ENCODE data around the gene ANKZF1. TPM values are rescaled to one million over a fixed set of nuclear protein-coding genes. Genes with fewer than 3 reads are reported as not detected.
A peak's percentile ranks its signal among the peaks of the same experiment; 100 is the strongest.
"Not testable (repeated sequence)": the region's sequence is repeated elsewhere in the genome, so short reads cannot be mapped to it uniquely, and the experiment has no call there.

ANKZF1 gene
- total RNA-seq, 1 experiment from 2014 or later, result 26.3 TPM

DNA sequence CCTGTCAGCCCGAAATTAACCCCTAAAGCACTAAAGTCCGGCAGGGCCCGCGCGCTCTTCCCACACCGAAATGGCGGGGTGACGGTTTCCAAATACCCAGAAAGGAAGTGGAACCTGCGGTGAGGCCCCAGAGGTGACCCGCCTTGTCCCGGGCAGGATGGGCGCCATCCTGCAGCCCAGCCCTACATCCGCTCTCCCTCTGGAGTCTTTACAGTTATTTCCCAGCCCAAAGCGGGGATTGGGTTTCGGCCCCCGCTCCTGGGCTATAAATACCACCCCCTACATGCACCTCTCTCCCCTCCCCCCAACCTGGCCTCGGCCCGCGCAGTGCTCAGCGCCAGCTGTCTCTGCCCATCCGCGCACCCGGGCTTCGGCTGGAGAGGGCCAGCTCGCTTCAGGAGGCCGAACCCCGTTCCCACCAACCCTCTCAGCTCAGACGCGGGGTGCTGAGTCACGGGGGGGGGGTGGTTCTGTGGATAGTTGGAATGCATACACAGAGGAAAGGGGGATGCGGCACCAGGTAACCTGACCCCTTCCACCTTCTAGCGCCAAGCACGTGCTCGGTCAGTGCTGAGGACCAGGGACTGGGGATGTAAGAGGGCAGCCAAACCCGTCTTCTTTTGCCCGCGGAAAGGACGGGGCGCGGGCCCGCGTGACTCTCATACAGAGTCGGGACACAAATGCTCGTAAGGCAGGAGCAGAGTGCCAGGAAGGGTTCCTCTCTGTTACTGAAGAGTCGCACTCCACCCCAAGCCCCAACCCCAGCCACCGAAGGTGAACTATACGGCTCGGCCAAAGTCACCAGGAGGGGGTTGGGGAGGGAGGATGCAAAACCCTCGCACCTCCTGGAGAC is 23.5 kb downstream of the ANKZF1 start, which contains the start of gene TUBA4B:
Gene TUBA4B, plus strand, starts transcription at position 344 of the 853 bp plus-strand sequence. Its CDS starts 165 bp downstream, at position 509.
- DNase-seq (ENCODE audit: low read depth), result peak; percentile 90

DNA sequence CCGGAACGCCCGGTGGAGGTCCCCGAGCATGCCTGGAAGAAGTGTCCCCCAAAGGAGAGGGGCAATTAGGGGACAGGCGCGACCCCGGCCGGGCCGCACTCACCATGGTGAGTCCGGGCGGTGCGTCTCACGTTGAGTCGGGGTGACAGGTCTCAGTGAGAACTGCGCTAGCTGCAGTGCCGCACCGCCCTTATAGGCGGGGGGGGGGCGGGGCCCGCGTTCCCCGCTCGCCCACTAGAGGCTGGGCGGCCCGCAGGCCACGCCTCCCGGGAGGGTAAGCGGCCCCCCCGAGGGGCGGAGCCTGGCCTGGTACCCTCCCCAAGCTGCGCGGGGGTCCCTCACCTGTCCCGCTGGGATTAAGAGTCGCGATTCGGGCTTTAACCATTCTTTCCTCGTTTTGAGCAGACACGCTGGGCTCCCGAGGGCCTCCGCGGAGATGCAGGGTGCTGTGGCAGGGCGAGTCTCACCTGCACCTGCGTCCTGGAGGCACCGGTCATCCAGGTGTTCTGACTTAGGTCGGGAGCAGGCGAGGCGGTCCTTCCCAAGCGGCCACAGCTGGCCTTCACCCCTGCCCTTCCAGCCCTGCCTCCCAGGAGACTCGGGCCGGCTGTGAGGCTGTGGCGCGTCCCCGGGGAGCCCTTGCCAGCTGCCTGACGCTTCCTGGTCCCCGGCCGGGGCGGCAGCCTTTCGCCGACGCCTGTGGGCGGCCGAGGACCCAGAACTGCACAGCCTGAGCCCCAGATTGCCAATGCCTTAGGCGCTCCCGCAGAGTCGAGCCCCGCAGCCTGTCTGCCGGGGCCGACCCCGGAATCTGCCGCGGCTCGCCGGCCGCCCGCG is 24.4 kb downstream of the ANKZF1 start, which contains the start of gene TUBA4A:
Gene TUBA4A, minus strand, starts transcription at position 166 of the 837 bp plus-strand sequence. Its CDS starts 60 bp downstream, at position 106.
- DNase-seq (ENCODE audit: low read depth), result peak; percentile 71

DNA sequence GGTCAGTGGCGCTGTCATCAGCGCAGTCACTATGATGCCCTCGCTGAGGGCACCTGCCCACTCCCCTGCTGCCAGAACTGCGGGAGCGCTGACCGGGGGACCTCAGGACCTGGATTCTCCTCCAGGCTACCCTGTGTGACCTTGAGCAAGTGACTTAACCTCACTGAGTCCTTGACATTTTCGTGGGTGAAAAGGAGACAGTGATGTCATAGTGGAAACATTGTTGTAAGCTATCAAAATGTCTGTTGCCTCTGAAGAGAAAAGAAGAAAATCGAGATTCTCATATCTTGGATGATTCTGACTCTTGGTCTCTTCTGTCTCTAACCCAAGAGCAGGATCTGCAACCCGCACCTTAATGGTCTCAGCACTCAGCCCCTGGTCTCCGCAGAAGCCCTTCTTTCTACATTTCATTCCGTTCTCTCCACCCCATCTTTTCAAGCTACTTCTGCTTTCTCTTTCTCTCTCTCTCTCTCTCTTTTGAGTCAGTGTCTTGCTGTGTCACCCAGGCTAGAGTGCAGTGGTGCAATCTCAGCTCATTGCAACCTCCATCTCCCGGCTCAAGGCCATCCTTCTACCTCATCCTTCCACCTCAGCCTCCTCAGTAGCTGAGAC is 25.1 kb downstream of the ANKZF1 start:
- no peak for DNase-seq (ENCODE audit: low read depth)

DNA sequence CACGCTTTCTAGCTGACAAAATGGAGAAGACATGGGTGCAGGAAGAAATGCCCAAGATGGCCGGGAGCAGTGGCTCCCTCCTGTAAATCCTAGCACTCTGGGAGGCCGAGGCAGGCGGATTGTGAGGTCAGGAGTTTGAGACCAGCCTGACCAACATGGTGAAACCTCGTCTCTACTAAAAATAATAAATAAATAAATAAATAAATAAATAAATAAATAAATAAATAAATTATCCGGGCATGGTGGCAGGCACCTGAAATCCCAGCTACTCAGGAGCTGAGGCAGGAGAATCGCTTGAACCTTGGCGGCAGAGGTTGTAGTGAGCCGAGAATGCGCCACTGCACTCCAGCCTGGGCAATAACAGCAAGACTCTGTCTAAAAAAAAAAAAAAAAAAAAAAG is 29.3 kb downstream of the ANKZF1 start:
- not testable (repeated sequence) for DNase-seq (ENCODE audit: low read depth)

DNA sequence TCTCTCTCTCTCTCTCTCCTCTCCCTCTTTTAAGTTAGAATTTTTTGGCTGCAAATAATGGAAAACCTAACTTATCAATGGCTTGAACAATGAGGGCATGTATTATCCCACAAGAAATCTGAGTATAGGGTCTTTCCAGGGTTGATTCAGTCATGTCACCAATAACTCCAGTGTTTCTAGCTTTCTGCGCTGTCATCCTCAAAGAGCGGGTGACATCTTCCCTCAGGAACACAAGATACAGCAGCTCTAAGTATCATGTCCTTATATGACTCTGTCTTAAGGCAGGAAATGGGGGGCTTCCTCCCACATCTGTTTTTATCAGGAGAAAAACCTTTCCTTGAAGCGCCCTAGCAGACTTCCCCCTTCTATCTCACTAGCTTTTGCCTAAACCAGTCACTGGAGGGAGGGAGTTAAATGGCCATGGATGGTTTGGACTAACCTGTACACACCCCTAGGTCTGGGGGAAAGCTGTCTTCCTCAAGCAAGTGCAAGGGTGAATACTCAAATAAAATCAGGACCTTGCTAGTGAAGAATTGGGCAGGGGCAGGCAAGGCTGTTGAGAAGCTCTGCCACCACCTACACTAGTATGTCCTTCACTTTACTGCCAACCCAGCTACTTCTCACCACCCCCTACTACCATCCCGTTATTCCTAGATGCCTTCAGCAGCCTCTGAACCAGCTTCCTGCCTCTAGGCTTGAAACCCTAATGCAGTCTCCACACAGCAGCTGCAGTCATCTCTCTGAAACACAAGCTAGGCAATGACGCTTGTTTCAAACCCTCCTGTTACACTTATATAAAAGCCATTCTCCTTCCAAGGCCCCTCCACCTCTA is 31.6 kb downstream of the ANKZF1 start:
- DNase-seq (ENCODE audit: low read depth), result no peak

DNA sequence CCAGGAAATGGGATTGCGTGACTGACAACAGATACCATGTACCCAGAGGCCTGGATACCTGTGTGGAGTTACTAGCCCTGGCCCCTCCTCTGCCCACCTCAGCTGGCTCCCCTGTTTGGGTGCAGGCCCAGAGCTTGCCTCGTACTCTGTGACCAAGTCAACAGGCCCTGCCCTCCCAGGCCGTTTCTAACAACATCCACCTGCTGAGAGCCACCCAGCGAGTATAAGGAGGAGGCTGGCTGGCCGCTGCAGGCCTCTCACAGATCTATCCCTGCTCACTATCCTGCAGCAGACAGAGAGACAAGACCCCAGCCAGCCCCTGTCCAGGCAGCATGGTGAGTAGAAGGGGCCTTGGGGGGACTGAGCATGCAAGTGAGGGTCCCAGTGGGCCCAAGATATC is 36.6 kb downstream of the ANKZF1 start:
- no peak for DNase-seq (ENCODE audit: low read depth)

DNA sequence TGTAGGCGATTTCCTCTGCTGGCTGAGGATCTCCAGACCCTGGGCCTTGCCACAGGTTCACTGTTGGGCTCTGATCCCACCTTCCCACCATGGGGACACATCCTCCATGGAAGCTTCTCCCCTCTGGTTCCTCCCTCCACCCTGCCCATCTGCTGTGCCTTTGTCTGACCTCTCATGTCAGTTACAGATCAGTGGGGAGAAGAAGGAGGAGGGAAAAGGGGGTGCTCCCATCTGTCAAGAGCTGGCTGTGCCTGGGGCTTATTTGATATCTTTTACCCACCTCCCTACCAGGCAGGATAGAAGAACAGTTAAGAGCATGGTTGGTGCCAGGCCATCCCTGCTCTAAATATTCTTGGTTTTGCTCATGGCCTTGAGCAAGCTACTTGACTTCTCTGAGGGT is 37.3 kb downstream of the ANKZF1 start:
- no peak for DNase-seq (ENCODE audit: low read depth)

DNA sequence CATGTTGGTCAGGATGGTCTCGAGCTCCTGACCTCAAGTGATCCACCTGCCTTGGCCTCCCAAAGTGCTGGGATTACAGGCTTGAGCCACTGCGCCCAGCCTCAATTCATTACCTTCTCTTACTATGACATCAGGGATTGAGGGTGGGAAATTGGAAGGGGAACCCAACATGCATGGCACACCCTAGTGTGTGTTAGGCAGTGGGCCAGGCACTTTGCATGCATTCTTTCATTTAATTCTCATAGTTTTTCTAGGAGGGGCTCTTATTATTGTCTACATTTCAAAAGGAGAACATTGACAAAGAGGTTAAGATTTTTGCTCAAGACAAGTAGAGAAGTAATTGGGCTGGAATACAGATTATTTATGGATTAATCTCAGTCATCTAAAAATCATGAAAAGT is 38.7 kb downstream of the ANKZF1 start:
- DNase-seq (ENCODE audit: low read depth), result no peak

DNA sequence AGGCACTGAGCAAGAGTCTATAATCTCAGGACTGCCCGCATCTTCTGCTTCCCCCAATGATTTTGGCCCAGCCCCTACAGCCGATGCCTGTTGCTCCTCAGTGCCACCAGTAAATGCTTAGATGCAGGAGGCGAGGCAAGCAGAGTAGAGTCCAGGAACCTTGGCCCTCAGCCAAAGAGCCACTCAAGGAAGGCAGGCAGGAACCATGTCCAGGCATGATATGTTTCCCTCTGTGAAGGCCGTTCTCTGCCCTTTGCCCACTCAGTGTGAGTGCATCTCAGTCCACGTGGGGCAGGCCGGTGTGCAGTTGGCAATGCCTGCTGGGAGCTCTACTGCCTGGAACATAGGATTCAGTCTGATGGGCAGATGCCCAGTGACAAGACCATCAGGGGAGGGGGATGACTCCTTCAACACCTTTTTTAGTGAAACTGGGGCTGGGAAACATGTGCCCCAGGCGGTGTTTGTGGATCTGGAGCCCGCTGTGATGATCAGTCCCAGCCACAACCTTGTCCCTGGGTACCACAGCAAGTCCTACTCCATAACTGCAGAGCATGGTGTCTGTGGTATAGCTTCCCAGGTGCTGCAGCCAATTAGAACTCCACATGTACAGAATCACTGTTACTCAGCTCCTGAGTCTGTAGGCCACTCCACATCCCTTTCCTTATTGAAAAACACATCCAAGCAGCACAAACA is 39.9 kb downstream of the ANKZF1 start:
- DNase-seq (ENCODE audit: low read depth), result no peak

DNA sequence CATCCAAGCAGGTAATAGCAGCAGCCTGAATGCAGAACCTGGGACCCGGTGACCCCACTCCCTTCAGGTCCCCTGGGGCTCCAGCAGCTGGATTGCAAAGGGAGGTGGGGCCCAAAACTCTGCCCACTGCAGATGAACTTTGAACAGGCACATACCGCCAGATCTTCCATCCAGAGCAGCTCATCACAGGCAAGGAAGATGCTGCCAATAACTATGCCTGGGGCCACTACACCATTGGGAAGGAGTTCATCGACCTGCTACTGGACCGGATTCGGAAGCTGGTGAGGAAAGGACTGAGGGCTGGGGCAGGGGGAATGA is 40.4 kb downstream of the ANKZF1 start:
- no peak for DNase-seq (ENCODE audit: low read depth)

DNA sequence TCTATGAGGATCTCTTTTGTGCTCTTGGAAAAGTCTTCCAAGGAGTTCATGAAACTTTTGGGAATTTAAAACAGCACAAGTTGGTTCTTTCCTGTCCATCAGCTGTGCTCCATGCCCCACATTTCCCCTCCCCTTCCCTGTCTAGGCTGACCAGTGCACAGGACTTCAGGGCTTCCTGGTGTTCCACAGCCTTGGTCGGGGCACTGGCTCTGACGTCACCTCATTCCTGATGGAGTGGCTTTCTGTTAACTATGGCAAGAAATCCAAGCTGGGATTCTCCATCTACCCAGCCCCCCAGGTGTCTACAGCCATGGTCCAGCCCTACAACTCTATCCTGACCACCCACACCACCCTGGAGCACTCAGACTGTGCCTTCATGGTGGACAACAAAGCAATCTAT is 41.4 kb downstream of the ANKZF1 start:
- DNase-seq (ENCODE audit: low read depth), result no peak

DNA sequence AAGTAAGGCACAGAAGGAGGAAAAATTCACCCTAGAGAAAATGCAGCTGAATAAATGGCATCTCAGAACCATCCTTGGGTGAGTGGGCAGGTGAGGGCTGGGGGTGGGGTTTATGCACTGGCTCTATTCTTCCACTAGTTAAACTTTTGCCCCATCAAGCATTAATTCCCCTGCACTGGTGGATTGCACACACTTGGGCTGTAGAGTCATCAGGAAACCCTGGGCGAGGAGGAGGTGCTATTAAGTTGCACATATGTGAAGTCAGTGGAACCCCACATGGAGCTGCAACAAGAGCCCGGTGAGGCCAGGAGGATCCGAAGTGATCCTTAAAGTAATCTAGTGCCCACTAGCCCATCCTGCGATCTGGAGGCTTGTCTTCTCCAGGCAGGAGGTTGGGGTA is 42.8 kb downstream of the ANKZF1 start:
- DNase-seq (ENCODE audit: low read depth), result no peak

DNA sequence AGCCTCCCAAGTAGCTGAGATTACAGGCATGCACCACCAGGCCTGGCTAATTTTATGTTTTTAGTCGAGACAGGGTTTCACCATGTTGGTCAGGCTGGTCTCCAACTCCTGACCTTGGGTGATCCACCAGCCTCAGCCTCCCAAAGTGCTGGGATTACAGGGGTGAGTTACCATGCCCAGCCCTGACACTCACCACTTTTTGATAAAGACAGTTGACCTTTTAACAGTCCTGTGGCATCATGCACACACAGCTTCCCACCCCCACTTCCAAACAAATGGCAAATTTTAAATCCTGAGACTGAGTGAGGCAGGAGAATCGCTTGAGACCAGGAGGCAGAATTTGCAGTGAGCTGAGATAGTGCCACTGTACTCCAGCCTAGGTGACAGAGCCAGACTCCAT is 43.4 kb downstream of the ANKZF1 start:
- peak; percentile 74 for DNase-seq (ENCODE audit: low read depth)

DNA sequence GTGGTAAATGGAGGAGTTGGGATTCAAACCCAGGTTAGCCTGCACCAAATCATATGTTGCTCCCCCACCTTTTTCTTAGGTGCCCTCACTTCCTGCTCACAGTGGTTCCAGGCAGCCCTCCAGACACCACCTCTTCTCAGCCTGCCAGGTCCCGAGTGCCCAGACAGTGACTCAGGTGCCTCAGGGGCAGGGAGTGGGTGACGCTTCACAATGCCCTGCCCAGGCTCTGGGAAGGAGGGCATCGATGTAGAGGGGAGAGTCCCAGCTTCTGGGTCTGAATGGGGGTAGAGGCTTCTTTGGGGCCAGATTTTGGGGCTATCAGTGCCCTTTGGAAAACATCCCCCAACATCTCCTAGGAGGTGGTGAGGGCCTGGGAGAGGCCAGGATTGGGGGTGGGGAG is 44.3 kb downstream of the ANKZF1 start:
- DNase-seq (ENCODE audit: low read depth), result no peak

DNA sequence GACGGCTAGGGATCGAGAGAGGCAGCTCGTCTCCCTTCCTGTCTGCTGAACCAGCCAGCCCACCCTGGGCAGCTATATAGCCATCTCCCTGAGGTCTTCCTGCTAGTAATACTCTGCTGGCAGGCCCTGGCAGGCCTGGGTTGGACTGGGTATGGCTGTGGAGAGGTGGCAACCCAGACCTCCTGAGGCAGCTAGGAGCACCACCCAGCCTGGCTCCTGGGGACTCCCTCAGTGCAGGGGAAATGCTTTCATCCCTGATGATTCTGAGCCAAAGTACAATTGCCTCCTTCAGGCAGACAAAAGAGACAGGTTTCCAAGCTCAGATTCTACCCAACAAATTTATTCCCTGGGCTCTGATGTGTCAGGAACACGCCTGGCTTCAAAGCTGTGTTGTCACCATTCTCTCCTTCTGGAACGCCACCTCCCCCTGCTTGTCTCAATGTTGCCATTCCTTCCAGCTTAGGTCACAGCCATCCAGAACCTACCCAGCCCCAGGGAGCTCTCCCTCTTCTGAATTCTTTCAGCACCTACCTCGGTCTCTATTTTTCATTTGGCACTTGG is 44.8 kb downstream of the ANKZF1 start:
- DNase-seq (ENCODE audit: low read depth), result peak; percentile 72

DNA sequence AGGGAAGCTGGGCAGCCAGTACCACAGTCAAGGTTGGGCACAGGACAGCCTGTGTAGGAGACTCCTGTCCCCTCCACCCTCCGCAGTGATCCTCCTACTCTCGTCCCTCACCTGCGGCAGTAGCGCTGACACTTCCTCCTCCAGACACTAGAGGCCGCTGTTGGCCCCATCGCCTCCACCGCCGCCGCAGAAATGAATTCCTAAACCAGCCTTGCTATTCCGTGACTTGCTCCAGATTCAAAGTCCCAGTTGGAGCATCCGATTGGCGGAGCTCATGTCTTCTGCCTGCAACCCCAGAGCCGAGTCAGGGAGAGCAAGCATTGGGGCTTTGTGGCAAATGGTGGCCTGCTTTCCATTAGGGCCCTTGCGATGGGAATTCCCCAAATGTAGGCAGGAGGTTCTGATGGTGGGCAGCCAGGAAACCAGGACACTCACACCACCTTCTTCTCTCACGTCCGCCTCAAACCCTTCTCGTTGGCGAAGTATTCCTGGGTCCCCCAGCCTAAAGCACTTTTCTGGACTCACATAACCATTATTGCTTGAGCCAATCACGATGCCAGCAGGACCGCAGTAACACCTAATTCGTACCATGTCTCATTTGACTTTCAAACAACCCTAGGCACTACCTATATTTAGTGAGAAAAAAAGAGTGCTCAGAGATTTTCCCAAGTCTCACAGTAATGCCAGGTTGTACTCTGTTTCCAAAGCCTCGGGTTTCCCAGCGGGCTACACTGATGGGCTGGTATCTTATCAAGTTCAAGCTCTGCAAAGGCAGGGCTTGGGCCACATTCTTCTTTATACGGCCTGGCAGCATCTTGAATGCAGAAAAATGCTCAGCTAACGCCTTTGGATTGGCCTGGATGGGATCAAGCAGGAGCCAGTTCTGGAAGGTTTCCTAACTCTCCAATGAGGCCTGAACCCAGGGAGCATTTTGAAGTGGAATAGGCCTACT is 48.4 kb downstream of the ANKZF1 start:
- DNase-seq (ENCODE audit: low read depth), result peak; percentile 77

DNA sequence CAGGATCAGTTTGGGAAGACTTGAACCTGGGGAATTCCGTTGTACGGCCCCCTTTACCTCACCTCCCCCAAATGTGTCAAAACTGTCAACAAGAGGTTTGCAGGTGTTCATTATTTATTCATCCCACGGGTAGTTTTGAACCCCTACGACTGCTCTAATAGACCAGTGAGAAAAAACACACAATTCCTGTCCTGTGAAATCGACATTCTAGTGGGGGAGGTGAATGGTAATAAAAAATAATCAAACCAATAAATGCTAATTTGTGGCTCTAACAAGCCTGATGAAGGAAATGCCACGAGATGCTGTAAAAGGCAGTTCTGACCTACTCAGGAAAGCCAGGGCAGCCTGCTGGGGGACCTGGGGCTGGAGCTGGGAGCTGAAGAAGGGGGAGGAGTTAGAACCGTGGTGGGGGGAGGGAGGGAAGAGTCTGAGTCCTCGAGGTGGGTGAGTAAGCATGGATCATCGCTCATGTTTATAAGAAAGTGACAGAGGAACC is 49.1 kb downstream of the ANKZF1 start:
- no peak for DNase-seq (ENCODE audit: low read depth)

DNA sequence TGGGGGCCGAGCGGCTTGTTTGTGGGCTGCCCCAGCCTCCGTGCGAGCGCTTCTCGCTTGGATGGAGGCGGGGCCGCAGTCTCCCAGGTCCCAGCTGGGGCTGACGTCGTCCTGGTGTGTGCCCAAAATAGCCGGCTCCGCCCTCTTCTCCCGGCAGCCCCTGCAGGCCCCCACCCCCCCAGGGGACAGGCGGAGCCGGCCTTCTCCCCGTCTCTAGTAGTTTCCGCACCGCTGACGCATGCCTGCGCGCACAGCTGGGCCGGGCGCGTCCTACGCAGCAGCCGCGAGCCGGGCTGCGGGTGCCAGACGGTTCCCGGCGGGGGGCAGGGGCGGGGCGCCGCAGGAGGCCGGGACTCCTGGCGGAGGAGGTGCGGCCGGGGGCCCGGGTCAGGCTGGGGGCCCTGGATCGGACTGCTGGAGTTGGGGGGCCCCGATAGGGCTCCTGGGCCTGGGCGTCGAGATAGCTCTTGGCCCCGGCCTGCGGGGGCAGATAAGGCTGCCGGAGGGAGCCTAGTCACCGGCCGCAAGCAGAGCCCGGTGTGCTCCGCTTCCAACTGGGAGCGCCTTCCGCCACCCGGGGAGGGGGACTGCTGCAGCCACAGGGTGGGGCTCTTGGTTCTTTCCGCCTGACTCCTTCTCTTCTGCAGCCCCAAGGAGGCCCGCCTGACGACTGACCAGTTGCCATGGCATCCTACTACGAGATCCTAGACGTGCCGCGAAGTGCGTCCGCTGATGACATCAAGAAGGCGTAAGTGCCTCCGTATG is 49.7 kb downstream of the ANKZF1 start, which contains the start of gene DNAJB2:
Gene DNAJB2, plus strand, starts transcription at position 216 of the 765 bp plus-strand sequence. Its CDS starts 468 bp downstream, at position 684.
- DNase-seq (ENCODE audit: low read depth), result peak; percentile 98
